ENCODE measurements around the gene SOX18. TPM values are rescaled to one million over a fixed set of nuclear protein-coding genes. Genes with fewer than 3 reads are reported as not detected.

The SOX18 gene
- total RNA-seq, 2 donors from 2014 or later, result 40.8 to 47.6 TPM

DNA sequence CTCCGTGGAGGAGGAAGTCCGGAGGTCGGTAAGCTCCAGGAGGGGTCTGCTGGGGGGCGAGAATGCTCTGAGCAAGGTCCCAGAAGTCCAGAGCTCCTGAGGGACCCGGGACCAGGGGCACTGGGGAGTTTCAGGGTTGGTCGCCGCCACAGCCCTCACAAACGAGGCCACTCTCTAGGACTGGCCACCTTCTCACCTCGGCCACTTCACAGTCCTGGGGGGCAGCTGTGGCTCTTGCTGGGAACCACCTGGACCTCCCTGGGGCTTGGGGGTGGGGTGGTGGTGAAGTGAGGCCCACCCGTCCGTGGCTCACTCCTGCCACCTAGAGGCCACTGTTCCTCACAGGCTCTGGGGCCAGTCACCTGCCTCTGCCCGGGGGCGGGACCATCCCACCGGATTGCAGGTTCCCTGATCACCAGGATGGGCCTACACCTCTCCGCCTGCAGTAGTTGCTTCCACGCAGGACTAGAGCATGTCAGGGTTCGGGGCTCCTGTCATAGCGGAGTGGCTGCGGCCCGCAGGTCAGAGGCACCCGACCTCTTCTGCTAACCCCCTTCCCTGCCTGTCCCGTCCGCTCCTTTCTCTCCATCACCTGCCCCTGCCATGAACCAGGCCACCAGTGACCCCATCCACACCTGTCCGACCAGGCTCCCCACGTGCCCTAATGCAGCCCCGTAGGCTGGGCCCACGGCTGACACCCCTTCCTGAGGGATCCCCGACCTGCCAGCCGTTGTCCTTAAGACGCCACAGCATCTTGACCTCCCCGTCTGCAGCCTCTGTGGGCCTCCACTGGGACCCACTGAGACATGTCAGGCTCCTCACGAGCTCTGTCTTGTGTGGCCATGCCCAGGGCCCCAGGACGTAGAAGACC is 8.4 kb upstream of the SOX18 start:
- intact Hi-C loops (cut with DNase I), result loop anchor here in 1 of 2 donors (1.0 to 5.0 kb wide), 2 partner anchors 26 to 1876 kb away; partner anchors contain the start of gene MTG2
- peak; percentile 93 for DNase-seq (ENCODE audit: low spot score)

DNA sequence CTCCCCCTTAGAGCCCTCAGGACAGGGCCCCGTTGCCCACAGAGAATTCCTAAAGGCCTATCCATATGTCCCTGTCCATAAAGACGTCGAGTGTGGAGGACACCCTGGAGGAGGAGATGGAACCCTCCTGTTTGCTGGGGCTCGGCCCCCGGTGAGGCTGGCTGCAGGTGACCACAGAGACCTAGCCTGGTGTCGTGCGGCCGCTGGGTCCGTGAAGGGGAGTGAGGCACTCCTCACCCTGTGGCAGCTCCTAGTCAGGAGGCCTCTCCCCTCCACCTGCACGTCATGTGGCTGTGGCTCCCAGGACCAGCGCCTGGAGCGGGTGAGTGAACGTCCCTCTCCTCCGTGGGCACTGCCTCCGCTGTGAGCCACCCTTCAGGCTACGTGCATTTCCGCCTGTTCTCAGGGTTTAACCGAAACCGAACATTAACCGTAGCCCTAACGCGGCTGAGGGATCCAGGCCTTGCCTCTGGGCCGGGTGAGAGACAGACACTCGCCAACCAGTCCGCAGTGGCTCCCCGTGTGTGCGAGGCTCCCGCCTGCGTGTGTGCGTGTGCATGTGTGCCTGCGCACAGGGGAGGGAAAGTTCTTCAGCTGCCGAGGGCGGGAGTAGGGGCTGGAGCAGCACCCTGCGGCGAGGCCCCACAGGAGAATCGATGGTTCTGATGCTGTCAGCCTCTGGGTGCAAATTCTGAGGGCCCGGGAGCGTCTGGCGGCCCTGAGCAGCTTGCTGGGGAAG is 7.6 kb upstream of the SOX18 start:
- intact Hi-C loops (cut with DNase I), result loop anchor here in 1 of 2 donors (1.0 to 5.0 kb wide), 2 partner anchors 25 to 1875 kb away; partner anchors contain the start of gene MTG2
- no peak for DNase-seq (ENCODE audit: low spot score)

DNA sequence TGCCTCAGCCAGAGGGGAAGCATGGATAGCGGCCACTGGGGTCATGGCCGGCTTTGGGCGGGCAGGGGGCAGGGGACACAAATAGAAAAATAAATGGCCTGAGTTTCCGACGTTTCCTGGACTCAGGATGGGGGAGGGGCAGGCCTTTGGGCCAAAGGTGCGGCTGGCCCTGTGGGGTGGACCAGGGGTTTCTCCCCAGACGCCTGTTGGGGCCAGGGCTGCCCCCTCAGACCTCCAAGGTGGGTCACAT is 7.1 kb upstream of the SOX18 start:
- intact Hi-C loops (cut with DNase I), result loop anchor here in 1 of 2 donors (5.0 kb wide), 1 partner anchor 1874 kb away; the partner anchor contains the start of gene MTG2
- DNase-seq (ENCODE audit: low spot score), result no peak

DNA sequence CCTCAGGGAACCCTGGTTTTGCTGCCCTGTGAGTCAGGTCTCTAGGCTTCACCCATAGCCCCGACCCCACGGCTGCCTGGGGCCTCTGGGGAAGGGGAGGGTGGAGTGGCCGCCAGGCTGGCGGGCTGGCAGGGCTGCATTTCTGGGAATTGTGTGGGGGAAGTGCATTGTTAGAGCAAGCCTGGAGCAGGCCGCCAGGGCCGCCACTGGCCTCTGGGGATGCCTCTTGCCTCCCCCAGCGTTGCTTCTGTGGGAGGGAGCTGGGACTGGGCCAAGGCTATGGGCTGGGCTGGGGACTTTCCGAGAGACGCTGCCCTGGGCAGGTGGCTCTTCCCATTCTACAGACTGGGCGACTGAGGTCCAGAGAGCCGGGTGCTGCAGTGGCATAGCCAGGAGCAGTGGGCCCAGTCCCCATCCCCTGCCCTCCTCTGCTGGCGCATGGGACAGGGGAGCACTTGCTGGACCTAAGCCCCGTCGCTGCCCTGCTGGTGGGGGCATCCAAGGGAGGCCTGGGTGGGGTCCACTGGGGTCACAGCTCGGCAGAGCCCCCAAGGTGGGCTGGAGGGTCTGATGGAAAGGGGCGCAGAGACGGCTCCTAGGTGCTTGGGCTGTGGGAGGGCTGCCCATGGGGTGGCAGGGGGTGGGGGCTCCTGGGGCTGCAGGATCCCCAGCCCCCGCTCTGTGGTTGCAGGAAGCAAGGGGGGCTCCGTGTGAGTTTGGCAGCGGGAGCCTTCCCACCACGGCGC is 6.6 kb upstream of the SOX18 start:
- intact Hi-C loops (cut with DNase I), result loop anchor here in 1 of 2 donors (5.0 kb wide), 1 partner anchor 1874 kb away; the partner anchor contains the start of gene MTG2
- DNase-seq (ENCODE audit: low spot score), result no peak

DNA sequence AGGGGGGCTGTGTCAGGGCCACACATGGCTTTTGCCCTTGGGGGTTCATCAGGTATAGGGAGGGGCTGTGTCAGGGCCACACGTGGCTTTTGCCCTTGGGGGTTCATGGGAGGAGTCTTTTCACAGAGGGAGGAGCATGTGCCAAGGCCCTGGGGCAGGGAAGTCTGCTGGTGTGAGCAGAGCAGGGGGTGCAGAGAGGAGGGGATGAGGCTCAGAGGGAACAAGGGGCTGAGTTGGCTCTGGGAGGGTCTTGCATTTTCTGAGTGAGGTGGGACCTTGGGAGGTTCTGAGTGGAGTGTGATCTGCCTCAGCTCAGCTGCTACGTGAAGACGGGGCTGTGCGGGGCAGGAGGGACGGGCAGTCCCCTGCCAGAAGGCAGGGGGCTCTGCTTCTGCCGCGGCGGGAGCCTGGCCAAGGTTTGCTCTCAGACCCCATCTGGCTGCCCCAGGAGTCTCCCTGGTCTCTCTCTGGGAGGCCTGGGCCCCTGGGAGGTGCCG is 6.0 kb upstream of the SOX18 start:
- intact Hi-C loops (cut with DNase I), result loop anchor here in 1 of 2 donors (5.0 kb wide), 1 partner anchor 1873 kb away; the partner anchor contains the start of gene MTG2
- no peak for DNase-seq (ENCODE audit: low spot score)

DNA sequence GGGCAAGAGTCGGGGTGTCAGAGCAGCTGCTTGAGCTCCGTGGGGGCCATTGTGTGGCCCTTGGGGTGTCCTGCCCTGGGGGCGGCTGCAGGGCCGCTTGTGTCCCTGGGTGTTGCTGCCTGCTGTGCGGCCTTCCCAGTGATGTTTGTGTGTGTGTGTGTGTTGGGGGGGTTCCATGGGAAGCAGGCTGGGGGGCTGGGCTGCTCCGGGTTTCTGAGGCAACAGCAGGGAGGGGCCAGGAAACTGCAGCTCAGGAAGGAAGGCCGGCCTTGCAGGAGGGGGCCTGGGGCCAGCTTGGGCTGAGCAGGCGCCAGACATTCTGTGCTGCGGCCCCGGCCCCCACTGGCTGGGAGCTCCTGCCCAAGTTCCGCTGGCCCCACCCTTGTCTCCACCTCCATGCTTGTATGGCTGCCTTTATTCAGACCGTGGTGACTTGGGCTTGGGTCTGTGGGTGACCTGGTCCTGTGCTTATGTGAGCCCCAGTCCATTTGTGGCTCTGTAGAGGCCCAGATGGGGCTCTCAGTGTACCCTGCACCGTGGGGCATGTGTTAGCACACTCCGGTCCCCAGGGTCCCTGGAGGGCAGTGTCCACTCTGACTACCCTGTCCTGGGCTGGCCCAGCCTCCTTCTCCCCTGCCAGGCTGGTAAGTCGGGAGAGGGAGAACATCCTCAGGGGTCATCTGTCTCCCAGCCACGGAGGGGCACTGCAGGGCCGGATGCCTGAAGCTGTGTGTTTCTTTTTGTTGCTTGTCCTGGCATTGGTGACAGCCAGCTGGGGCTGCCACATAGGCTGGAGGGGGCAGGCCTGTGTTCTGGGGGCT is 4.6 kb upstream of the SOX18 start:
- intact Hi-C loops (cut with DNase I), result no loop called here
- DNase-seq (ENCODE audit: low spot score), result no peak

DNA sequence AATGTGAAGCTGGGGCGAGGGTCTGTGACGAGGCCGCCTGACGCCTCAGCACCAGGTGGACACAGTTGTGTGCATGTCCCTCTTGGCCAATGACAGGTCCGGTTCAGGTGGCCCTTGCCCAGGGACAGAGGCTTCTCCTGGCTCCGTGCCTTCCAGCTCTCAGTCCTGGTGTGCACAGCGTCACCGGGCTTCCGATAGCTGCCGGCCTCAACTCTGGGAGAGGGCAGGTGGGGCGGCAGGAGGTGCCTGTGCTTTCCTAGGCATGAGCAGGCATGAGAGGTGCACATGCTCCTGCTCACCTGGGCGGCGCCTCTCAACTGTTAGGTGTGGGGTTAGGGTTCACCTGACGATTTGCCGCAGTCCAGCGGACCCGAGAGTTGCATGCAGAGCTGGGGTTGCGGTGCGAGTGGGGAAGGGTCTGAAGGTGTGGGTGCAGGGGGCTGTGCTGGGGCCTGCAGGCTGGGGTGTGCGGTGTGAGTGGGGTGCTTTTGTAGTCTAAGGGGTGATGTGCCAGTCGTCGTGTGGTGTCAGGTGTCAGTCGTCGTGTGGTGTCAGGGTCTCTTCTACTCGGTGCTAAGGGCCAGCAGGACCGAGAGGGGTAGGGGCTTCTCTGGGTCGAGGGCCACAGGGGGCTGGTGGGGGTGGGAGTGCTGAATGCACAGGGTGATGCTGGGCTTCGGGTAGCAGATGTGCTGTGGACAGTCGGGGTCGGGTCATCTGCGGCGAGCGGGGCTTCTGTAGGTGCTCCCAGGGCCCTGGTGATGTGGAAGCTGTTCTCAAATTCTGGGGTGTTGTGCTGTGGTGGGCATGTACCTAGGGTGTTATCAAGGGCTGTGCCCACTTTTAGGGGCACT is 3.8 kb upstream of the SOX18 start:
- intact Hi-C loops (cut with DNase I), result no loop called here
- no peak for DNase-seq (ENCODE audit: low spot score)

DNA sequence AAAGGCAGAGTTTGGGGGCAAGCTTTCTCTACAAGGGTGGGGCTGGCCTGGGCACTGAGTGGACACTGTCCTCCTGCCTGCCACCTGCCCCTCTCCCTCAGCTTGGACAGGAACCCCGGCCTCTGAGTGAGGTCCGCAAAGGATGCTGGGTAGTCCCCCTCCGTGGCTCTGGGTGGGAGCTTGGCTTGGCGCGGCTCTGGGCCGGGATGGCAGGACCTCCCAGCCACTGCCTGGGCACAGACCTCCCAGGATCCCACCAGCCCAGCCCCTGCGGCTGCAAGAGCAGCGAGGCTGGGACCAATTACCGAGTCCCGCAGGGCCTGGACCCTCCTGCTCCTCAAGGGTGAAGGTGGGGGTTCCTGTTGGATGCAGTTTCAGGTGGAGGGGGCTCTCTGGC is 2.9 kb upstream of the SOX18 start:
- DNase-seq (ENCODE audit: low spot score), result no peak
- intact Hi-C loops (cut with DNase I), result no loop called here

DNA sequence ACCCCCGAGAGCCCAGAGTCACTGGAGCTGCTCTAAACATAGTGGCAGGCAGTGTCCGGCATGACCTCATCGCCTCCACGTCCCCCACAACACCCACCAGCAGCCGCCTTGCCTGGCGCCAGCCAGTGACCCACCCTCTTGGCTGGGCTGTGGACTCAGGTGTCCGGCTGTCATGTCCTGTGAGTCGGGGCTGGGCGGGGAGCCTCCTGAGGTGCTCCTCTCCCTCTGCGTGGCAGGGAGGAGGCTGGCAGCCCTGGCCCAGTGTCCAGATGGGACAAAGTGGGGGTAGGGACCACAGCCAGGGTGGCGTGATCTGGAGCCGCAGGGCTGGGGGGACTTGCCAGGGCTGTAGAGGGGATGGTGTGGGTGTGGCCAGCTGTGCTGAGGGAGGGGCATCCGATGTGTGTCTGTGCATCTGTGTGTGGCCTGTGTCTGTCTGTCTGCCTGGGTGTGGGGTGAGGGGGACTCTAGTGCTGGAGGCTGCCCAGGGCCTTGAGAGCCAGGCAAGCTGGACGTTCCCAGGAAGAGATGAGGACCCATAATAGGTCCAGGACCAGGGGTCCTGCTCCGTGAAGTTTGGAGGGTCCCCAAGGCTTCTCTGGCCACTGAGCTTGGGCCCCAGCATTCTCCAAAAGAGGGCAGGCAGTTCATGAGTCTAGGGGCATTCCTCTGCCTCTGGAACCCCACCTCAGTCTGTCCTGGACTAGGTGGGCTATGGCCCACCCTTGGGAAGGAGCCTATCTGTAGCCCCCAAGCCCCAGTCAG is 2.3 kb upstream of the SOX18 start:
- intact Hi-C loops (cut with DNase I), result no loop called here
- peak; percentile 92 for DNase-seq (ENCODE audit: low spot score)

DNA sequence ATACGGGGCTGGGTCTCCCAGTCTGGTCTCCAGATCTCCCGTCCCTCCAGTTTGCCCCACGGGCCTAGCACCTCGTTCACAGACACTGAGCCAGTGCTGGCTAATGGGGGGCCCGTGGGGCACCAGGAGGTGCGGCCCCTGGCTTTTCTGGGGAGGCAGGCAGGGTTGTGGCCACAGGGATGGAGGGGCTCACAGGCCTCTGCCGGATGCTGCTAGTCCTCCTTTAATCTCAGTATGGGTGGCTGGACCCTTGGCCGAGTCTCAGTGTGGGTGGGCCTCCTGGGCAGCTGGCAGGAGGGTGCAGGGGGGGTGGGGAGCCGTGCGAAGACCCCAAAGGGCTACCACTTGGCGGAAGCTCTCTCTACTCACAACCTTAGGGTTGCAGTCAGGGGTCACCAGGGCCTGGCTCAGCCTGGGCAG is 1.6 kb upstream of the SOX18 start:
- no peak for DNase-seq (ENCODE audit: low spot score)
- intact Hi-C loops (cut with DNase I), result no loop called here

DNA sequence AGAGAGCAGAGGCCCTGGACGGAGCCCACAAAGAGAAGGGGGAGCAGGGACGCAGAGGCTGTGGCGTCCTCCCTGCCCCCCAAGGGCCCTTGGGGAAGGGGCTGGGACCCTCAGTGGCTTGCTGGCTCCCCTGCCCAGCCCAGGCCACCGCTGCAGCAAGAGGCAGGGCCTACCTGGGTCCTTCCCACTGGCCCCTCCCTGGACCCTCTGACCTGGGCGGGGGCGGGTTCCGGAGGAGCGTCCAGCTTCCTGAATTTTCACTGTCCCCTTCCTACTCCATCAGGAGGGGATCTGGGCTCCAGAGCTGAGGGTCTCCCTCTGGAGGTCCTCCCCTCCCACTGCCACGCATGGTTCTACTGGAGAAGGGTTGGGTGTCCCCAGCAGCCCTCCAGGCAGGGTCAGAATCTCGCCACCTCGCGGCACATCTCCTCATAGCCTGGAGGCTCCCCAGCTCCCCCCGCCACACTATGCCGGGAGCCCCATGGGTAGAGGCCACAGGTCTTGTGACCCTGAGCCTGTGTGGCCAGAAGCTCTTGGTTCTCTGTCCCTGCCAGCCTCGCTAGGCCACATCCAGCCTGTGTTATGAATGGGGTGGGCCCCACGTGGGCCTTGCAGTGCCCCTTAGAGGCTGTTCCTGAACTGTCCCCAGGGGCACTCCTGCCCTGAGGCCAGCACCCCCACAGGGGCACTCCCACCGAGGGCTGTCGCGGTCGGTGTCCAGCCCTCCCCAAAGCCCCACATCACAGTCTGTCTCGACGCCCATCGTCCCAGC is 1.0 kb upstream of the SOX18 start:
- intact Hi-C loops (cut with DNase I), result no loop called here
- DNase-seq (ENCODE audit: low spot score), result no peak

DNA sequence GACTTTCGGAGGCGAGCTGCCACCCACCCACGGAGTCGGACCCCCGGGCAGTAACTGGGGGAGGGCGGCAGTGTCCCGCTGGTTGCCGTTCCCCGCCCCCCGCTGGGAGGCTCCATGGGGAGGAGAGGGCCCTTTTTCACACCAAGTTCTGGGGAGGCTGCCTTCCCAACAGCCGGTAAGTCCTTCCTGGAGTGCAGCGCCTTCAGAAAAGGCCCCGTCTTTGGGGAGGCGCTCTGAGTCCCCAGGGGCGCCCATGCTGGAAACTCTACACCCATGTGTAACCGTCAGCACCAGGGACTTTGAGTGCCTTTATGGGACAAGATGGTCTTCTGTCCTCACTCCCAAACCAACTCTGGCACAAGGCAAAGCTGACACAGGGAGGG is 430 bp upstream of the SOX18 start:
- DNase-seq (ENCODE audit: low spot score), result no peak
- intact Hi-C loops (cut with DNase I), result no loop called here

DNA sequence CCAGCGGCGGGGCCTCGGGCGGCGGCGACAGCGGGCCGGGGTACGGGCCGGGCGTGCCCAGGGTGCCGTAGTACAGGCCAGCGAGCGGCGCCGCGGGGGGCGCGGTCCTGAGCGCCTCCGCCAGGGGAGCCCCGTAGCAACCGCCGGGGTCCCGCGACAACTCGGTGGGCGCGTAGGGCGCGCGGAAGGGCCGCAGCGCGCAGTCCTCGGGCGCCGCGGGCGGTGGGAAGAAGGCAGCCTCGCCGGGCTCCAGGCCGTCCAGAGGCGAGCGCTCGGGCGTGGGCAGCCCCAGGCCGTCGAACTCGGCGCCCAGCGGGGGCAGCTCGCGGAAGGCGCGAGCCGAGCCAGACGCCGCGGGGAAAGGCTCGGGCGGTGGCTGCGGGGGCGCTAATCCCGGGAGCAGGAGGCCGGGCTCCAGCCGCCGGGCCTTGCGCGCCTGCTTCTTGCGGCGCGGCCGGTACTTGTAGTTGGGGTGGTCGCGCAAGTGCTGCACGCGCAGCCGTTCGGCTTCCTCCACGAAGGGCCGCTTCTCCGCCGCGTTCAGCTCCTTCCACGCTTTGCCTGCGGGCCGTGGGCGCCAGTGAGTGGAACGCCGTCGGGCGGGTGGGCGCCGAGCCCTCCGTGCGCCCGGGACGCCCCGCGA is 916 bp downstream of the SOX18 start:
- no peak for DNase-seq (ENCODE audit: low spot score)
- intact Hi-C loops (cut with DNase I), result no loop called here

DNA sequence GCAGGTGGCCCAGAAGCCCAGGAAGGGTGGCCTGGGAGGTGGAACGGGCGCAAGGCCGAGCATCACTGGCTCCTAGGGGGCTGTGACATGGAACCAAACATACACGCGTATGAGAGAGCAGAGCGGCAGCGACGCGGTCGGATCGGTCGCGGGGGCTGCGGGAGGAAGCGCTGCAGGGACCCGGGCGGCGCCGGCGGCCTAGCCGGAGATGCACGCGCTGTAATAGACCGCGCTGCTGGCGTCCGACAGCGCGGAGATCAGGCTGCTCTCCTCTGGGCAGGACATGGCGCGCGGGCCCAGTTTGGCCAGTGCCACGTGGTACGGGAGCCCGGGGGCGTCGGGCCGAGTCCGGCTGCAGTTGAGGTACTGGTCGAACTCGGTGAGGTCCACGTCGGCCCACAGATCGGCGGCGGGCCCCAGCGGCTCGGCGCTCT is 1.5 kb downstream of the SOX18 start:
- DNase-seq (ENCODE audit: low spot score), result no peak
- intact Hi-C loops (cut with DNase I), result no loop called here

DNA sequence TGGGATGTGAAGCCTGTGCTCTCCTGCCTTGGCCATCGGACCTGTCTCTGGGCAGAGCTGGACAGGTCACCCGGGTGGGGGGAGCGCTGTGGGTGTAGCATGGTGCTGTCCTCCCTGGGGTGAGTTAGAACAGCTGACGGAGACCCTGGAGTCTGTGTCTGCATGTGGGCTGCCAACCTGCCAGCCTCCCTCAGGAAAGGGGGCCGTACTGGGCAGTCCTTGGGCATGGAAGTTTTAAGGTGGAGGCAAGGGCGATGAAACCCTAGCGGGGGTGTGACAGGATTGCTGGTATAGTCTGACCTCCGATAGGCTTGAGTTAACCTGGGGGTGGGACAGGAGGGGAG is 2.4 kb downstream of the SOX18 start:
- intact Hi-C loops (cut with DNase I), result no loop called here

DNA sequence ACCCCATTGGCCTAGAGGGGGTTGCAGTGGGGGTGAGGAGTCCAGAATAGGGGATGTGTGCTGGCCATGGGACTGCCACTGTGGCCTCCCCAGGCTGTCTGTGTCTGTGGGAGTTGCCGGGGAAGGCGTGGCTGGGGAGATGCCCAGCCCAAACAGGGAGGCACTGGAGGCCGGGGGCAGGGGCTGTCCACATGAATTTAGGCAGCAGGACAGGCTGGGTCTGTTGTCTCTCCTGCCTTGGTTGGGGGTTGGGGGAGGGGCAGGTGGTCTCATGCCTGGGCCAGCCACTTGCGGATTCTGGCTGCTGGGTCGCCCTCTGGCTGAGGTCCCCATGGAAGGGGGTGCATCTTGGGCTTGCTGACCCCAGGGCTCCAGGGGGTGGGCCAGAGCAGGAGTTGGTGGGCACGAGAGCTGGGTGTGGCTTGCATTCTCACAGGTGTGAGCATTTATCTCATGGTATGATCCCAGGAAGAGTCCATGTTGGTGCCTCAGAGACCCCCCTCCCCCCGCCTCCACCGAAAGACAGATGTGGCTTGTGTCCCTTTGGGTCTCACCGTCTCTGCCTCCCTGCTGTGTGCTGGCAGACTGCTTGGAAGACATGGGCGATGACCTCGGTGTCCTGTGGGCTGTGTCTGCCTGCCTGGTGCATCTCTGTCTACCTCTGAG is 4.0 kb downstream of the SOX18 start:
- no peak for DNase-seq (ENCODE audit: low spot score)
- intact Hi-C loops (cut with DNase I), result no loop called here

More for the DNA sequence above, 2.4 kb downstream of the SOX18 start:
- no peak for DNase-seq (ENCODE audit: low spot score)

All from posterior vena cava (tissue), 2 donors.